Hematopoietic multipotent progenitor cell treated with erythropoietin and hydrocortisone succinate and interleukin-3 and kit ligand, for 17 days (in vitro differentiated cells): Measurements from ENCODE around the gene SH3PXD2B.
"Not testable (repeated sequence)": the region's sequence is repeated elsewhere in the genome, so short reads cannot be mapped to it uniquely, and the experiment has no call there.

Experiments
- DNase-seq: peaks from one replicate; pipeline ENCODE4 v3.0.0-alpha.2; 2015; ENCODE audit warnings: low spot score

The SH3PXD2B gene

GRCh38 chr5:172336676-172337285 lies 117.5 kb downstream of the SH3PXD2B start:
- no peak for DNase-seq

DNA sequence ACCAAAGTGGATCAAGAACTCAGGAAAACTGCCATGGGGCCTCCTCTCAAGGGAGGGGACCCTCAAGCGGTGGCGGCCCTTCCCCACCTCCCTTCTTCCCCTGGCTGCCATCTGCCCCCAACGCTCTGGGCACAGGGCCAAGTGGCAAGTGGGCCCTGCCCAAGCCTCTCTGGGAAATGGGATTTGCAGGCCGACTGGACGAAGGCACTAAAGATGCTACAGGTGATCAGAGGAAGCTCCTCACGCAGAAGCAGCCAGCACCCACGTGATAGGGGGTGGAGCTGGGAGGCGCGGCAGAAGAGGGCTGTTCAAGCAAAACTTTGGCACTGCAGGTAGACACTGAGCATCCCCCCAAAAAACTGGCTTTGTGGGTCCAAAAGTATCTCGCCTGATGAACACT lies 118.1 kb downstream of the SH3PXD2B start:
- no peak for DNase-seq

DNA sequence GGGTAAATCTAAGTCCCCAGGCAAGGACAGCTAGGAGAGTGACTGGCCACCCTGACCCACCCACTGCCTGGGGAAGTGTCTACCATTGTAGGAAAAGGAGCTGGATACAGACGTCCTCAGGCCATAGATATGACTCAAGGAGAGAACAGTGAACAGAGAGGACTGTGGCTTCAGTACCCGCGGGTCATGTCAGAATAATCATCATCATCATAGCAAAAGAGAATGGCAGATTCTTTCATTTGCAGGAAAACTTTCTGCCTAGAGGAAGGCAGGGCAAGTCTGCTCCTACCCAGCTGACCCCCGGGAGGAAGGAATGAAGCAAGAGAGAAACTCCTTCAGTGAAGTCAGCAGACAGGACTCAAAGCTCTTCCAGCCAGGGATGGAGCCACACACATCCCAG lies 118.6 kb downstream of the SH3PXD2B start:
- no peak for DNase-seq

DNA sequence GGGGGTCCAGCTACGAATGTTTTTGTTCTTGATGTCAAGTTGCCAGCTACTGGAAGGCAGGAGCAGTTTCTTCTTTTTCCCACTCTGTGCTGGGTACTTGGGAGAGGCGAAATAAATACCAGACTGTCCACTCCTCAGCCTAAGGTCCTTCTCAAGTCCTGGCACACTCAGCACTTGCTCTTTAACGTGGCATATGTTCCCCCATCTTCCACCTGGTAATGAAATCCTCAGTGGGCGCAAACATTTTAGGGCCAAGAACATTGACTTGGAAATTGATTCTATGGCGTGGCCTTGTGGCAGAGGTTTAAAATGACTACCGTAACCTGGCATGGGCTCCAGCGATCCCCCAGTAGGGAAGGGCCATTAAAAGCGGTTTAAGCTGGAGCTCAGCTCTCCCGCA lies 119.7 kb downstream of the SH3PXD2B start:
- no peak for DNase-seq

- DNase-seq, result no peak
Observed at GRCh38 chr5:172334196-172334595, 120.1 kb downstream of the SH3PXD2B start.

DNA sequence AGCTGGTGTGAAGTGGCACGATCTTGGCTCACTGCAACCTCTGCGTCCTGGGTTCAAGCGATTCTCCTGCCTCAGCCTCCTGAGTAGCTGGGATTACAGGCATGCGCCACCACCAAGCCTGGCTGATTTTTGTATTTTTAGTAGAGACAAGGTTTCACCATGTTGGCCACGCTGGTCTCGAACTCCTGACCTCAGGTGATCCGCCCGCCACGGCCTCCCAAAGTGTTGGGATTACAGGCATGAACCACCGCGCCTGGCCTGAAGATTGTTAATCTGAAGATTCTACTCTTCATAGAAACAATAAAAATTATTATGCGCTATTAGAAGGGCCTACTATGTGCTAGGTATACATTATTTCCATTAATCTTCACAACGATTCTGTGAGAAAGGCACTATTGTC lies 127.4 kb downstream of the SH3PXD2B start:
- not testable (repeated sequence) for DNase-seq

- no peak for DNase-seq
Observed at GRCh38 chr5:172325452-172325851, 128.9 kb downstream of the SH3PXD2B start.

DNA sequence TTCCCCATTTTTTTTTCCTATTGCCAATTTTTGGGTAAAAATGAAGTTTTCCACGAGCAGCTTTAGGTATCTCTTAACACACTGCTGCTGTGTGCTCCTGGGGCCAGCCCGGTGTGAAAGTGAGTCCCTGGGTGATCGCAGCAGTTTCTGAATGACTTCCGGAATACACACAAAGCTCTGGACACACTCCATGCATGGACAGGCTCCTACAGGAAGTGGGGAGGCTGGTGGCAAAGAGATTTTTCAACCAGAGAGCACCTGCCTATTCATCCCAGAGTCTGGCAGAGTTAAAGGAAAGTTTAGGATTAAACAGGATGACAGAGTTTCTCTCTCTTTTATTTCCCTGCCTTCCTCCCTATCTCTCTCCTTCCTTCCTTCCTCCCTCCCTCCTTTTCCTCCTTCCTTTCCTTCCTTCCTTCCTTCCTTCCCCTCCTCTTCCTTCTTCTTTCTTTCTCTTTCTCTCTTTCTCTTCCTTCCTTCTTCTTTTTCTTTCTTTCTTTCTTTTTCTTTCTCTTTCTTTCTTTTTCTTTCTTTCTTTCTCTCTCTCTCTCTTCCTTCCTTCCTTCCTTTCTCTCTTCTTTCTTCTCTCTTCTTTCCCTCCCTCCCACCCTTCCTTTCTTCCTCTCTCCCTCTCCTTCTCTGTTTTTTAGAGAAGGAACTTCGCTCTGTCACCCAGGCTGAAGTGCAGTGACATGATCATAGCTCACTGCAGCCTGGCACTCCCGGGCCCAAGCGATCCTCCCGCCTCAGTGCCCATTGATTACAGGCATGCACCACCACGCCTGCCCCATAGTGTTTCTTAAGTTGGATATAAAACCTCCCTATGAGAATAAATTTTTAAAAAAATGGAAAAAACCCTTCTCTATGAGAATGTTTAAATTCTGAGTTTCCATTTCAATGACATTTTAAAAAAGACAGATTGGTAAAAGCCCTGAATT lies 132.0 kb downstream of the SH3PXD2B start:
- no peak for DNase-seq

DNA sequence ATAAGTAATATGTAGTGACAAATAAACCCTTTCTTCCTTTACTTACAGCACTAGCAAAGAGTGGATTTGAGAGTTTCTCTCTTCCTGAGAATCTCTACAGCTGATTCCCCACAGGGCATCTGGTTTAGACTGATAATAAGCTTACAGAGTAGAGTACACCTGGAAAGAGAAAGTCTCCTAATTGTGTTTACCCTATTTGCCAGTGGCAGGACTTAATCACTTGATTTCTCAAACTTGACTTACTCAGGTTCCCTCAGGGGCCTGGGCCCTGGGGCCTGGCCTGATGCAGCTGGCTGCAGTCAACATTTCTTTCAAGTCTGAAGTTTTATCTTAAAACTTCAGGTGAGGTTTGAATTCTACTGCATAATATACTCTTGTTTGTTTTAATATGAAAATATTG lies 132.7 kb downstream of the SH3PXD2B start:
- no peak for DNase-seq

DNA sequence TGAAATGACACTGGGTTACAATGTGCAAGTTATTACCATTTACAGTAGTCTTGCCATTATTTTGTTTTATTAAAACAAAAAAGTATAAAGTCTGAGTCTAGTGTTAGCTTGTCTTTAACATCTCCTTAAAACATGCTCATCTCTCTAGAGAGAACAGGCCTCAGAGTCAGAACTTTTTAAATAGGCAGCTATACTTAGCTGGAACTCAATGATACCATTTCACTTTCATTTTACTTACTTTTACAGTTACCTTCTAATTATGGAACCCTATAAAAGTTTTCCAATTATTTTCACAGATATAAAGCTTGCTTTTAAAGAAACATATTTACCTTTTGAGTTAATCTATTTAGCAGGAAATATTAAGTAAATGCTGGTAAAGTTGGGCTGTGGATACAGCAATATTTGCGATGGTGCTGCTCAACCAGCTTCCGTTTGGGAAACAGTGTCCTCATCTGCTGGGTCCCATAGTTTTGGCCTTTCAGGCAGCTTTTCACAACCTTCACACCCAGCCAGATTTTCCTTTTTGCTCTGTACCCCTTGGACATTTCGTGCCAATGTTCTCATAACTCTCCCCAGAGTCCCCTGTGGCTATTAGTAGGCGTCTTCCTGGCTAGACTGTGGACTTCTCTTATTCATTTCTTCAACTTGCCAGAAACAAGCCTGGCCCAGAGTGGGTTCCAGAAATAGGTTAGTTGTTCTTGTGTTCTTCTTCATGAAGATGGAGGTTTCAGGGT lies 134.4 kb downstream of the SH3PXD2B start:
- no peak for DNase-seq

GRCh38 chr5:172315587-172316493 lies 138.5 kb downstream of the SH3PXD2B start:
- no peak for DNase-seq

GRCh38 chr5:172313915-172314314 lies 140.4 kb downstream of the SH3PXD2B start:
- DNase-seq, result no peak

- no peak for DNase-seq
Observed at GRCh38 chr5:172312286-172312685, 142.0 kb downstream of the SH3PXD2B start.

- DNase-seq, result no peak
Observed at GRCh38 chr5:172311605-172312004, 142.7 kb downstream of the SH3PXD2B start.

DNA sequence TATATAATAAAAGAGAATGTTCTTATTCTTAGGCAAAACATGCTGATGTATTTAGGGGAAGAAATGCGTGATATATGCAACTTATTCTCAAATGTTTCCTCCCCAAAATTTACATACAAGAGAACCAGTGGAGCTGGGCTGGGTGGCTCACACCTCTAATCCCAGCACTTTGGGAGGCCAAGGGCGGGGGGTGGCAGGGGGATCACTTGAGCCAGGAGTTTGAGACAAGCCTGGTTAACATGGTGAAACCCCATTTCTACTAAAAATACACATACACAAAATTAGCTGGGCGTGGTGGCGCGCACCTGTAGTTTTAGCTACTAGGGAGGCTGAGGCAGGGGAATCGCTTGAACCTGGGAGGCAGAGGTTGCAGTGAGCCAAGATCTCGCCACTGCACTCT lies 143.3 kb downstream of the SH3PXD2B start:
- no peak for DNase-seq

DNA sequence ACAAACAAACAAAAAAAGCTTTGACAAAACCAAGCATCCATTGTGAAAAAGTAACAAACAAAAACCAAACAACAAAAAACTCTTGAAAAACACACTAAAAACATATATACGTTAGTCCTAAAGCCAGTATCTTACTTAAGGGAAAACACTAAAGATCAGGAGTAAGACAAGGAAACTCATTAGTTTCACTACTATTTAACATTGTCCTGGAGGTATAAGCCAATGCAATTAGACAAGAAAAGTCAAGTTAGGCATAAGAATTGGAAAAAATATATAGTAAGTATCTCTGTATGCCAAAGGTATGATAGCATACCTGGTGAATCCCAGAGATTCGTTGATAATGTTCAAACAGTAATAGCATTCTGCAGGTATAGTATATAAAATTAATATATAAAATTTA lies 148.9 kb downstream of the SH3PXD2B start:
- no peak for DNase-seq

DNA sequence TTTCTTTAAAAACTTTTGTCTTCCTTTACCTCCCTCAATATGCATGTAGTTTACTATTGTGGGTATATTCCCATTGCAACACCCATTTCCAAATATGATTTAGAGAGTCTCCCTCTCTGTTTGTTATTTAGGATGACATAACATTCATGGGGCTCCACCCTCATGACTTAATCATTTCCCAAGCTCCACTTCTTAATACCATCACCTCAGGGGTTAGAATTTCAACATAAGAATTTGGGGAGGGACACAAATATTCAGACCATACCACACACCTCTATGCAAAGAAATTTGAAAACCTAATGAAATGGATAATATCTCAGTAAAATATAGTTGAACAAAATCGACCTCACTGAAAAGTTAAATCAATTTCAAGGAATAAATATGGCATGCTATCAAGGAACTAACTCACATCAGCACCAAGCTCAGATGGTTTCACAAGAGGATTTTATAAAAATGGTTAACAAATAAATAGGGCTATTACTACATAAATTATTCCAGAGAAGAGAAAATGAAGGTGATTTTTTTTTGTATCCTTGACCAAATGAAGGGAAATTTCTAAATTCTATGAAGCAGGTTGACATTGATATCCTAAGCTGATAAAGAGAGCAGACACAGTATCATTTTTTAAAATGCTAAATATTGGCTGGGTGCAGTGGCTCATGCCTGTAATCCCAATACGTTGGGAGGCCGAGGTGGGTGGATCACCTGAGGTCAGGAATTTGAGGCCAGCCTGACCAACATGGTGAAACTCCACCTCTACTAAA lies 150.6 kb downstream of the SH3PXD2B start:
- DNase-seq, result no peak

DNA sequence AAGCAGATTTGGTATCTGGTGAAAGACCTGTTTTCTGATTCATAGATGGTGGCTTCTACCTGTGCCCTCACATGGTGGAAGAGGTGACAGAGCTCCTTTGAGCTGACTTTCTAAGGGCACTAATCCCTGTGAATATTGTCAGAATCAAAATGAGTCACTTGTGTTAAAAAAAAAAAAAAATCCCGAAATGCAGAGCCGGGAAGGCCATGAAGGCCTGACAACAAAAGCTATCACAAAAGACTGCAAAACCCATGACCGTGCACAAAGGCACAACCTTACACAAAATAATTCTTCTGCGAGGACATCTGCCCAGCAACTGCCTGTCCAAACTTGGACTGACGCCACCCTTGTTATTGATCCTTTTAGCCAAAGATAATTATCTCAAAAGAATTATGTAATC lies 151.2 kb downstream of the SH3PXD2B start:
- no peak for DNase-seq

- DNase-seq, result no peak
Observed at GRCh38 chr5:172302047-172302710, 152.1 kb downstream of the SH3PXD2B start.

- DNase-seq, result no peak
Observed at GRCh38 chr5:172299916-172300439, 154.3 kb downstream of the SH3PXD2B start.
